Vagina (tissue), 2 donors: ENCODE measurements around the gene AHR.

ENCODE experiments used
- CTCF ChIP-seq, 3 experiments: fragments of 450-650 bp in 2 of 3; fragments of 200-600 bp in 1 of 3; sonication (generic) in 1 of 3; IDR thresholded peaks; one replicate each; pipeline ENCODE4 v1.5.1; 2017 to 2019; ENCODE audit warnings: antibody characterized with exemption in 3 of 3, mild to moderate bottlenecking in 2 of 3, moderate library complexity in 2 of 3
- POLR2A ChIP-seq, 2 donors: fragments of 450-650 bp; IDR thresholded peaks; one replicate each; pipeline ENCODE4 v1.6.1; 2017; ENCODE audit warnings: antibody characterized with exemption in 2 of 2, mild to moderate bottlenecking in 2 of 2, moderate library complexity in 2 of 2
- POLR2AphosphoS5 ChIP-seq, 2 donors: sonication (generic); formaldehyde crosslinking; IDR thresholded peaks; one replicate each; pipeline ENCODE4 v1.9.0; 2017; ENCODE audit warnings: antibody characterized with exemption in 2 of 2, mild to moderate bottlenecking in 2 of 2, low read depth in 1 of 2; ENCODE audit not compliant: insufficient read depth in 1 of 2

- TF ChIP-seq POLR2A (IDR thresholded peaks at IDR 0.05) (no peak), CTCF (IDR thresholded peaks at IDR 0.05) (no peak), POLR2AphosphoS5 (IDR thresholded peaks at IDR 0.05; ENCODE audit: insufficient read depth in 1 of 2, low read depth in 1 of 2) (no peak)
Measured at GRCh38 chr7:17364671-17365070, 66.2 kb downstream of the AHR start.
